Mesenchymal stem cell (in vitro differentiated cells and primary cell): ENCODE results near the gene PSME2.

Experiments used
- DNase-seq: peaks from one replicate; pipeline ENCODE4 v3.0.0-alpha.2; 2013
- H2AFZ ChIP-seq: one replicate; pipeline ENCODE4 v1.6.1; 2013; ENCODE audit warnings: low read depth, mild to moderate bottlenecking, control low read depth, inconsistent platforms, low read length, moderate library complexity
- H2AK5ac ChIP-seq: 2 replicates; pipeline ENCODE4 v1.6.1; 2013; ENCODE audit warnings: low read length, moderate library complexity, mild to moderate bottlenecking, inconsistent platforms; ENCODE audit not compliant: severe bottlenecking
- H2BK120ac ChIP-seq: one replicate; pipeline ENCODE4 v1.6.1; 2013; ENCODE audit warnings: low read depth, mild to moderate bottlenecking, inconsistent platforms, low read length, moderate library complexity
- H2BK12ac ChIP-seq, 2 experiments: one replicate each; pipeline ENCODE4 v1.6.1; 2013; ENCODE audit warnings: inconsistent platforms in 2 of 2, low read length in 2 of 2, mild to moderate bottlenecking in 2 of 2, moderate library complexity in 2 of 2, control low read depth in 1 of 2
- H2BK15ac ChIP-seq: one replicate; pipeline ENCODE4 v1.6.1; 2013; ENCODE audit warnings: mild to moderate bottlenecking, low read depth, inconsistent platforms; ENCODE audit not compliant: poor library complexity, severe bottlenecking
- H2BK5ac ChIP-seq: 2 replicates; pipeline ENCODE4 v1.6.1; 2013; ENCODE audit warnings: low read depth, mild to moderate bottlenecking, low read length, control low read depth, inconsistent platforms; ENCODE audit not compliant: poor library complexity, severe bottlenecking
- H3K14ac ChIP-seq, 2 experiments: one replicate each; pipeline ENCODE4 v1.6.1; 2013; ENCODE audit warnings: inconsistent platforms in 2 of 2, low read length in 2 of 2, control low read depth in 1 of 2, mild to moderate bottlenecking in 1 of 2, moderate library complexity in 1 of 2
- H3K18ac ChIP-seq, 2 experiments: one replicate each; pipeline ENCODE4 v1.6.1; 2013; ENCODE audit warnings: inconsistent platforms in 2 of 2, low read length in 2 of 2, control low read depth in 1 of 2, low read depth in 1 of 2, mild to moderate bottlenecking in 1 of 2
- H3K23ac ChIP-seq, 2 experiments: one replicate each; pipeline ENCODE4 v1.6.1; 2013; ENCODE audit warnings: inconsistent platforms in 2 of 2, low read length in 2 of 2, mild to moderate bottlenecking in 2 of 2, moderate library complexity in 2 of 2, control low read depth in 1 of 2
- H3K27ac ChIP-seq: 2 replicates; pipeline ENCODE4 v1.5.1; 2013; ENCODE audit warnings: mild to moderate bottlenecking, moderate library complexity, low read length, control low read depth, inconsistent platforms; ENCODE audit not compliant: poor library complexity, severe bottlenecking
- H3K27me3 ChIP-seq, 2 experiments: 2 replicates each; pipeline versions ENCODE4 v1.6.1 to v1.7.0; 2013; ENCODE audit warnings: low read length in 2 of 2, mild to moderate bottlenecking in 2 of 2, moderate library complexity in 2 of 2, control low read depth in 1 of 2, inconsistent platforms in 1 of 2; ENCODE audit not compliant: control insufficient read depth in 1 of 2, insufficient read depth in 1 of 2
- H3K36me3 ChIP-seq, 2 experiments: 2 replicates each; pipeline versions ENCODE4 v1.6.1 to v1.7.0; 2013; ENCODE audit warnings: low read length in 2 of 2, control low read depth in 1 of 2, inconsistent platforms in 1 of 2, low read depth in 1 of 2, mild to moderate bottlenecking in 1 of 2; ENCODE audit not compliant: insufficient read depth in 2 of 2, control insufficient read depth in 1 of 2
- H3K4ac ChIP-seq, 2 experiments: one replicate each; pipeline ENCODE4 v1.6.1; 2013; ENCODE audit warnings: inconsistent platforms in 2 of 2, low read length in 2 of 2, mild to moderate bottlenecking in 2 of 2, moderate library complexity in 2 of 2, control low read depth in 1 of 2, low read depth in 1 of 2
- H3K4me1 ChIP-seq: 2 replicates; pipeline ENCODE4 v1.6.1; 2013; ENCODE audit warnings: low read depth, low read length, control low read depth; ENCODE audit not compliant: control insufficient read depth, insufficient read depth
- H3K4me2 ChIP-seq: 2 replicates; pipeline ENCODE4 v1.6.1; 2013; ENCODE audit warnings: low read length, mild to moderate bottlenecking, inconsistent platforms; ENCODE audit not compliant: poor library complexity, severe bottlenecking
- H3K4me3 ChIP-seq, 2 experiments: 2 replicates each; pipeline versions ENCODE4 v1.5.1 to v1.7.0; 2013; ENCODE audit warnings: low read length in 2 of 2, mild to moderate bottlenecking in 2 of 2, control low read depth in 1 of 2, low read depth in 1 of 2; ENCODE audit not compliant: insufficient read depth in 1 of 2
- H3K79me1 ChIP-seq: replicated peaks from 2 replicates; pipeline ENCODE4 v1.6.1; 2013; ENCODE audit warnings: mild to moderate bottlenecking, control low read depth, low read length, inconsistent platforms; ENCODE audit not compliant: poor library complexity, severe bottlenecking
- H3K9ac ChIP-seq: 2 replicates; pipeline ENCODE4 v1.7.0; 2013; ENCODE audit warnings: mild to moderate bottlenecking, low read length, moderate library complexity
- H3K9me3 ChIP-seq: 2 replicates; pipeline ENCODE4 v1.7.0; 2013; ENCODE audit warnings: mild to moderate bottlenecking, low read length; ENCODE audit not compliant: control insufficient read depth
- H4K8ac ChIP-seq: one replicate; pipeline ENCODE4 v1.6.1; 2013; ENCODE audit warnings: inconsistent platforms, mild to moderate bottlenecking, low read length, moderate library complexity
- H4K91ac ChIP-seq: one replicate; pipeline ENCODE4 v1.6.1; 2013; ENCODE audit warnings: mild to moderate bottlenecking, low read length, inconsistent platforms
- WGBS: methylation state at CpG from one replicate; pipeline ENCODE4 v1.1.7; 2013; ENCODE audit warnings: mixed read lengths; 5-methylcytosine and 5-hydroxymethylcytosine counted together

PSME2 gene

GRCh38 chr14:24194186-24194872 lies 47.9 kb upstream of the PSME2 start:
- peak; percentile 6 for DNase-seq
- H3K4me2 ChIP-seq, result peak overlapping the region; percentile 67

GRCh38 chr14:24192933-24193332 lies 46.5 kb upstream of the PSME2 start:
- H2BK12ac ChIP-seq, result no peak overlapping the region
- no peak overlapping the region for H3K9ac ChIP-seq
- no peak overlapping the region for H2AK5ac ChIP-seq
- no peak overlapping the region for H4K91ac ChIP-seq
- H3K27me3 ChIP-seq, result no peaks in the 10 kb centered on the region
- H2AFZ ChIP-seq, result no peak overlapping the region
- H3K79me1 ChIP-seq, result peaks cover 28% of the 10 kb centered on the region
- DNase-seq, result no peak
- H3K4me2 ChIP-seq, result no peak overlapping the region
- H3K4ac ChIP-seq, result no peak overlapping the region
- no peak overlapping the region for H3K14ac ChIP-seq
- H3K4me1 ChIP-seq, result peaks cover 8% of the 10 kb centered on the region
- H3K9me3 ChIP-seq, result no peaks in the 10 kb centered on the region
- H2BK5ac ChIP-seq, result no peak overlapping the region
- no peak overlapping the region for H2BK15ac ChIP-seq
- H3K18ac ChIP-seq, result no peak overlapping the region
- no peak overlapping the region for H3K27ac ChIP-seq
- no peak overlapping the region for H4K8ac ChIP-seq
- H3K36me3 ChIP-seq, result peaks cover 24 to 38% of the 10 kb centered on the region in 2 experiments
- H3K4me3 ChIP-seq, result no peak overlapping the region
- H3K23ac ChIP-seq, result no peak overlapping the region
- 98% methylated on average over 14 of the region's 15 CpGs for whole genome bisulfite sequencing
- H2BK120ac ChIP-seq, result no peak overlapping the region

More at GRCh38 chr14:24194186-24194872, 47.9 kb upstream of the PSME2 start:
- H2BK15ac ChIP-seq, result no peak overlapping the region
- no peak overlapping the region for H3K27ac ChIP-seq
- peak overlapping the region in 1 of 2 experiments; percentile 21 for H2BK12ac ChIP-seq
- H3K4me1 ChIP-seq, result peaks cover 9% of the 10 kb centered on the region
- H2AFZ ChIP-seq, result no peak overlapping the region
- peak overlapping the region; percentile 82 to 94 for H3K4me3 ChIP-seq
- no peaks in the 10 kb centered on the region for H3K27me3 ChIP-seq
- H2BK5ac ChIP-seq, result no peak overlapping the region
- H3K18ac ChIP-seq, result no peak overlapping the region
- peak overlapping the region; percentile 100 for H3K9ac ChIP-seq
- no peak overlapping the region for H2AK5ac ChIP-seq
- H3K79me1 ChIP-seq, result peaks cover 29% of the 10 kb centered on the region
- H4K8ac ChIP-seq, result peak overlapping the region; percentile 90
- H3K4ac ChIP-seq, result no peak overlapping the region
- H3K9me3 ChIP-seq, result no peaks in the 10 kb centered on the region
- H4K91ac ChIP-seq, result no peak overlapping the region
- H2BK120ac ChIP-seq, result no peak overlapping the region
- 92% methylated on average over 5 of the region's 7 CpGs for WGBS
- H3K23ac ChIP-seq, result no peak overlapping the region
- H3K36me3 ChIP-seq, result peaks cover 24 to 45% of the 10 kb centered on the region in 2 experiments
- no peak overlapping the region for H3K14ac ChIP-seq

GRCh38 chr14:24190416-24190815 lies 44.0 kb upstream of the PSME2 start:
- Histone ChIP-seq H3K18ac (no peak overlapping the region), H3K27ac (no peak overlapping the region), H3K4ac (no peak overlapping the region), H2BK12ac (no peak overlapping the region), H2BK15ac (no peak overlapping the region), H3K79me1 (peaks cover 40% of the 10 kb centered on the region), H3K9ac (no peak overlapping the region), H3K4me3 (peak overlapping the region in 1 of 2 experiments; percentile 9), H3K36me3 (peaks cover 45 to 58% of the 10 kb centered on the region in 2 experiments), H3K14ac (no peak overlapping the region), H4K91ac (no peak overlapping the region), H4K8ac (no peak overlapping the region), H2AK5ac (no peak overlapping the region), H3K27me3 (no peaks in the 10 kb centered on the region), H2BK5ac (no peak overlapping the region), H2BK120ac (no peak overlapping the region), H3K9me3 (no peaks in the 10 kb centered on the region), H3K4me1 (peaks cover 14% of the 10 kb centered on the region), H2AFZ (no peak overlapping the region), H3K23ac (no peak overlapping the region), H3K4me2 (no peak overlapping the region)
- DNase-seq, result no peak
- WGBS, result 96% methylated on average over 8 of the region's 10 CpGs

GRCh38 chr14:24189460-24189859 lies 43.0 kb upstream of the PSME2 start:
- H3K4me1 ChIP-seq, result peaks cover 8% of the 10 kb centered on the region
- no peak overlapping the region for H2BK15ac ChIP-seq

More at GRCh38 chr14:24189460-24189859, 43.0 kb upstream of the PSME2 start:
- no peak overlapping the region for H3K4me3 ChIP-seq
- H3K4ac ChIP-seq, result no peak overlapping the region
- no peak overlapping the region for H4K8ac ChIP-seq
- H3K9me3 ChIP-seq, result no peaks in the 10 kb centered on the region
- peaks cover 40% of the 10 kb centered on the region for H3K79me1 ChIP-seq
- no peak overlapping the region for H2BK5ac ChIP-seq
- no peak overlapping the region for H3K18ac ChIP-seq
- H2BK120ac ChIP-seq, result no peak overlapping the region
- H3K4me2 ChIP-seq, result no peak overlapping the region
- H2AK5ac ChIP-seq, result no peak overlapping the region
- no peak overlapping the region for H4K91ac ChIP-seq
- no peaks in the 10 kb centered on the region for H3K27me3 ChIP-seq
- no peak overlapping the region for H3K14ac ChIP-seq
- no peak overlapping the region for H2BK12ac ChIP-seq
- whole genome bisulfite sequencing, result 95% methylated on average over 9 of the region's 9 CpGs
- H3K27ac ChIP-seq, result no peak overlapping the region
- H2AFZ ChIP-seq, result no peak overlapping the region
- DNase-seq, result no peak
- H3K9ac ChIP-seq, result peak overlapping the region; percentile 94
- H3K23ac ChIP-seq, result no peak overlapping the region
- peaks cover 55 to 68% of the 10 kb centered on the region in 2 experiments for H3K36me3 ChIP-seq
